GM19023 (cell line): ENCODE measurements around the gene BTRC.

ENCODE experiments used
- ATAC-seq: cut with Tn5 transposase; IDR thresholded peaks from one replicate; pipeline ENCODE4 v1.9.1; 2021; ENCODE audit warnings: mild to moderate bottlenecking, moderate library complexity; ENCODE audit not compliant: unreplicated experiment

BTRC gene

DNA sequence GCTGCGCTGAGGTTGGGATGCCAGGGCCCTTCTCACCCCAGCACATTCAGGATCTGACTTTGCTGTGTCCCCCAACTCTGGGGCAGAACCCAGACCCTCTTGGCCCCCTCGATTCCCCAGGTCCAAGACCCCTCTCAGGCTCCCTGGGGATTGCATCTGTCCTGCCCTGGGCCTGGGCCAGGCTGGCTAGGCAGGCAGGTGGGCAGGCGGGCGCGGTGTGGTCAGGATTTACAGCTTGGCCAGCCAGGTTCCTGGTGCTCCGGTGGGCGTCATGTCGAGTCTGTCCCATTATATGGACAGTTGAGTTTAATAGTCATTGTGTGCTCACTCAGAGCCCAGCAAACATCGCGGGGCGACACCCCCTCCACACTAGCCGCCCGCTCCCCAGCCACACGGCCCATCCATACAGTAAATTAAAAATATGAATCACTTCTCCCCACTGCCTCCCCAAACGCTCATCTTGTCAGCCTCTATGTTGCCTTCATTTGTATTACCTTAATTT is 210.6 kb downstream of the BTRC start:
- ATAC-seq, result no peak

DNA sequence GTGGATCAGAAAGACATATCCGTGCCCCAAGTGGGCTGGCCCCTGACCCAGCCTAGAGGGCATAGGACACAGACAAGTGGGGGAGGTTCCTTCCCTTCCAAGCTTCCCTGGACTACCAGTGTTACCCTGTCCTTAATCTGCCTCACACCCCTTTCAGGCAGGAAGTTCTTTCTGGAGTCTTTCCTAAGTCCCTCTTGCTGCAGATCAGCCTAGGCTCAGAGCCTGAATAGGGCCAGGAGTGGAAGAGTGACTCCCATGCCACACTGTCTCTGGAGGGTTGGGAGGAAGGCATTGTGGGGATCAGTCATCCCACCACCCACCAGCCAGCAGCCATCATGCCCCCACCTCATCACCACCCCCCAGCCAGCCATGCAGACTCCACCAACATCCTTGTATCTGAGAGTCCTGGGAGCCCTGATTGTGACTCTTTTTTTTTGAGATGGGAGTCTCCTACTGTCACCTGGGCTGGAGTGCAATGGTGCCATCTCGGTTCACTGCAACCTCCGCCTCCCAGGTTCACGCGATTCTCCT is 211.5 kb downstream of the BTRC start:
- no peak for ATAC-seq

DNA sequence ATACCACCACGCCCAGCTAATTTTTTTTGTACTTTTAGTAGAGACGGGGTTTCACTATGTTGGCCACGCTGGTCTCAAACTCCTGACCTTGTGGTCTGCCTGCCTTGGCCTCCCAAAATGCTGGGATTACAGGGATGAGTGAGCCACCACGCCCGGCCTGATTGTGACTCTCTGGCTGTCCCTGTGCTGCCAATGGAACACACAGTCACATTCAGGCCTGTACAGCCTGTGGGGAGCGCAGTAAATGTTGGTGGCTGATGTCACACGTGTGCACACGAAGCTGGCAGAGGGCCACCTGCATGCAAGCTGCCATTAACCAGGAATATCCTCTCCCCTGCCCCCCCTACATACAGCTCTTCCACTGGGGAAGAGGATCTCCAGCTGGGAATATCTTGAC is 212.0 kb downstream of the BTRC start:
- no peak for ATAC-seq

DNA sequence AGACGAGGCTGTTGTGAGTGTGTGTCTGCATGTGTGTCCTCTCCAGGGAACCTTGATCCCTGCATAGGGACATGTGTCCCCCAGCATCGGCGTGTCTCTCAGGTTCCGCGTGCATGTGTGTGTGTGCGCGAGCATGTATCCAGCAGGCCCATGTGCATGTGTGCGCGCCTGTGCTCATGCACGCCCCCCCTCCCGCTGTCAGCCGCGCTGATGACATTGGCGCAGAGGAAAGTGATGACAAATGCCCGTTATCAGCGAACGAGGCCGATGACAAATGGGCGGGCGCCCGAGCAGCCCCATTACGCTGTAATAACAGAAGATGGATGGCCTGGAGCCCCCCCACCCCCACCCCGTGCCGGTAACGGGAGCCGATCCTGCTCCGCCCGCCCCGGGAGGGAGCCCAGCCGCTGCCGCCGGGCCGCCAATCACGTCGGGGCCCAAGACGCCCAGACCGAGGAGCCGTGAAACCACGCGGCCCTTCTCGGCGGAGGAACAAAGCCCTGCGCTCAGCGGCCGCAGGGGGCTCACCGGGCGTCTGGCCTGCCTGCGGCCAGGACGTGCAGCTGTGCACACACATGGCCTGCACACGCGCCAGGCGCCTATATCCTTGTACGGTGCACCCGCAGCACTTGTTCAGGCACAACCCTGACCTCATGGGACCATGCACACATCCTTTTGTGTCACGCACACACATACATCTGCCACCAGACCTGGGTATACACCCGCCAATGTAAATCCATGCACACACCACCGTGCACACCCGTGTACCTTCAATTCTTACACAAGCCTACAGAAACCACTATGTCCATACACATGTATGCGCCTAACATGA is 212.6 kb downstream of the BTRC start:
- no peak for ATAC-seq

DNA sequence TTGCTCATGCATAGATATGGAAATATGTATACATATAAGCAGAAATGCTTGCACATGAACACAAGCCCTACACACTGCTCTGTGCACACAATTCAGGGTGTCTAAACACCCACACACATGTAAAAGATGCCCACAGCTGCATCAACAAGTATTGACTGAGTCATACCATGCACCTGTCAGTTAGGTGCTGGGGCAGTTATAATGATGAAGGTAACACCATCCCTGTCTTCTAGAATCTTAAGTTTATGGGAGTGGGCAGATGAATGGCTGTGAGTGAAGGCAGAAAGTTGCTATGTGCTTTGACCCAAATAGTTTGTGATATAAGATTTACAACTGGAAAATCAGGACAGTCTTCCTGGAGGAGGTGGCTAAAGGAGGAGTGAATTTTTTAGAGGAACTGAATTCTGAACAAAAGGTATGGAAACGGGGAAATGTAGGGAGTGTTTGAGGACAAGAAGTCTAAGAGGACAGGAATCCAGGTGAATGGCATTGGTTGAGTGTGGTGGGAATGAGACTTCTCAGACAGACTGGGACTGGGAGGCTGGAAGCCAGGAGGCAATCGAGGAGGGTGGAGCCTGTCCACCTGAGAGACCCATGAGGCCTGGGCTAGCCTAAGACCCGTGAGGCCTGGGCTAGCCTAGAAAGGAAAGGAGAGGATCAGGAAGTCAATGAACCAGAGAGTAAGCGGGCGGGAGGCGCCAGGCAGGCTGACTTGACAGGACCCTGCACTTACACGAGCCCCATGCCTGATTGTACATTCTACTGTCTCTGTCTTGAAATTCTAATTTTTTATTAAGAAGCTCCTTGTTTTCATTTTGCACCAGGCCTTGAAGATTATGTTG is 213.4 kb downstream of the BTRC start:
- no peak for ATAC-seq

DNA sequence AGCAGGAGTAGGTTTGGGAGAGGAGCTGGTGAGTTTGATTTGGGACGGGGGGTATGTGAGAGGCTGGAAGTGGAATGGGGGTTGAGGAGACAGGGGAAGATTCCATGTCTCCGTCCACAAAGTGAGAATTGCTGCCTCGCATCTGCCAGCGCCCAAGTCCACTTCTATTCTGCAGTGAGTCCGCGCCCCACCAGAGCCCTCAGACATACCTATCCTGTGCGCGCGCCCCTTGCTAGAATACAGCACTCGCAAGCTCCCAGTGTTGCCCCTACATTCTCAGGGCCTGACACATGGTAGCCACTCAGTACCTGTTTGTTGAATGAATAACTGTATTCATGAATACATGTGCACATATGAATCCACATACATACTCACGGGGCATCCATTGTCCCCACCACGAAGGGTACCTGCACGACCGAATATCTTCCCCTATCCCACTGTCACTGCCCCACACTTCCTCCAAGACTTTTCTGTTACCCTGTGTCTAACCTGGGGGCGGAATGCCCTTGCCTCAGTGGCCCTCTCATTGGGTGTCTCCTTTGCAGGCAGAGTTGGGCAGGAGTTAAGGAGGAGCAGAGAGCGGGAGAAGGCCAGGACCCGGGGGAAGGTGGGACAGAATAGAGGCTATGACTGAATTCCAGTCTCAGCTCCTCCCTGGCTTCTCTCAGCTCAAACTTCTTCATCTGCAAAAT is 214.2 kb downstream of the BTRC start:
- ATAC-seq, result no peak

DNA sequence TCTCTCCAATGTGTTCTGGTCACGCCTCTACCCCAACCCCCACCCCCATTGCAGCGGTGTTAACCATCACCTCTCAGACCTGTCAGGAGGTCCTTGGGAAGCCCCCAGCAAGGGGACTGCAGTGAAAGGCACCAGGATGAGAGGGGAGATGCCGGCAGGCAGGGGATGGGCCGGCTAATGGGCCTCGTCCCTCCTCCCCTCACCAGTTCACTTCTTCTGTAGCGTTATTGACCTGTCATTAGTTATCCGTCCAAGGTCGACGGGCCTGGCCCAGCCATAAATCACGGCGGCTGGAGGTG is 215.3 kb downstream of the BTRC start:
- no peak for ATAC-seq

DNA sequence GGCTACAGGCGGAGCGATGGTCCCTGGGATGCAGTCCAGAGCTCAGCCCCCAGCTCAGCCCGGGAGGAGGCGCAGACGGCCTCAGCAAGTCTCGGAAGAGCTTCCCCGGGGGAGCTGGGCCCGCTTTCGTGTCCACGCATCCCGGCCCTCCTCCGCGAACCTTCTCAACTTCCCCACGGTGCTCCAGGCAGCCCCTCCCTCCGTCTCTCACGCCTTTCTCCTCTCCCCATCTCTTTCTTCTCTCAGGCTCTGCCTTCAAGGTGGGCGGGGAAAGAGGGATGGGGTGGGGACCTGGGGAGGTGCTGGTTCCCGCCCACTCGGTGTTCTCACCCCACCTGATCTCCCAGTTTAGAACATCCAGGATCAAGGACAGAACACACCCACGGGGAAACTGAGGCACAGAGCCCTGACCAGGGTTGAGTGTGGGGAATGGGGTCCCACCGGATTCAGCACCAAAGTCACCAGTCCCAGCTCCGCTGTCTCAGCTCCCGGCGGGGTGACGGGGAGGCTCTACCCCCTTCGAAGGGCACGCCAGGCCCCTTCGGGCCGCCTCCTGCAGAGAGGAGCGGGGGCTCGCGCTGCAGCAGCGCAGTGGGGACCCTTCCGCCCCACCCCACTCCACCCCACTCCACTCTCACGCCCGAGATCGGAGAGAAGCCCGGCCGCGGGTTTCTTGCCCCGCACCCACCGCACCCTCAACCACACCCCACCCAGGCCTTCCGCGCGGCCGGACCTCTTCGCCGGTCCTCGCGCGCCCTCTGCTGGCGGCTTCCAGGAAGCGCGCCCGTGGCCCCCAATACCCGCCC is 215.9 kb downstream of the BTRC start:
- ATAC-seq, result peak; percentile 68

DNA sequence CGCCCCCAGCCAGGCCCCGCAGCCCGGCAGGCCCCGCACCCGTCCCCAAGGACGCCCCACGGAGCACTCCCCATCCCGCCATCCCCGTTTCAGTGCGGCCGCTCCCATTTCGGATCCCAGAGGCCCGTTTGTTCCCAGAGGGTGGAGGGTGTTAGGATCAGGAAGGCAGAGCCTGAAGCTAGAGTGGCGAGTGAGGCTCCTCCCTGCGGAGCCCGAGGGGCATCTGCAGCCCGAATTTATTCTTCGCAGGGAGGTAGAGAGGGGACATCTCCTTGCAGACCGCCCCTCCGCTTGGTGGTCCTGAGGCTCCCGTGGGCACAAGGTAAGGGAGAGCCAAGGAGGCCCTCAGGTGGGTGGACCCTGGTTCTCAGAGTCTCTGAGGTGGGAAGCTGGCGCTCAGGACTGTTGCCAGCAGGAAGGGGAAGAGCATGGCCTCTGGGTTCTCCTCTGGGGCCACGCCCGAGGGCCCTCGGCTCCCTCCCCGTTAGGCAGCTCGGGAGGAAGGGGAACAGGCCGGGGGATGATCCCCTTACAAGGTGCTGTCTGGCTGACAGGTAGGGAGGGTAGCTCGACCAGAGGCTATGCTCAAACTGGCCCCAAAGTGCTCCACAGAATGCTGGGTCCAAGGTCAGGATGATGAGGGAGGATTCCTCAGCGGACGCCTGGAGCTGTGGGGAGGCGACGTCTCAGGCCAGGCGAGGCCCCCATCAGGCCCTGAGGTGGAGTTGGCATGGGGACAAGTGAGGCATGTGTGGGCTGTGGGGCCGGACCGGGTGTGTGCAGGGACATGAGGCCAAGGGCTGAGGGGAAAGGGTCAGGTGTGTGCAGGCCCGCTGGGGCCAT is 216.7 kb downstream of the BTRC start:
- ATAC-seq, result no peak

DNA sequence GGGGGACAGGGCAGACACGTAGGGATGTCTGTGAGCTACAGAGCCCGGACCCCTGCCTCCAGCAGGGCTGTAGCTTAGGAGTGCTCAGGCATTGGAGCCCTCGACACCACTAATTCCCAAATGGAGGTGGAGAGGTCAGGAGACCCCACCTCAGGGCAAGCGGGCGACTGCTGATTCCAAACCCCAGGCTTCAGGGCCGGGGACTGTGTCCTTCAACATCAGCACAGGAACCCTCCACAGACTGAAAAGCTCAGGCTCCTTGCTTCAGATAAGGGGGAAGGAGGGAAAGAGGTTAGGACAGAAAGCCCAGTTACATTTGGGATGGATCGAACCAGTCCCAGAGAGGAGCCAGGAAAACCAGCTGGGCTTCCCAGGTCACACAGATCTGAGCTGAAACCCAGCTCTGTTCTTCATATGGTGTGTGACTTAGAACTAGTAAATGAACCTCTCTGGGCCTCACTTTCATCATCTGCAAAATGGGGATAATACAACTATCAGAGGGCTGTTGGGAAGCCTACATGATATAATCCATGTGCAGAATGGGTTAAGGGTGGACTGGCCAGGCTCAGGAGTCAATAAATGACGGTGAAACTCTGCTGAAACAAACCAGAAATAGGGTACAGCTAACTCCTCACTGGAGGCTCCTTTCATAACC is 217.4 kb downstream of the BTRC start:
- no peak for ATAC-seq

DNA sequence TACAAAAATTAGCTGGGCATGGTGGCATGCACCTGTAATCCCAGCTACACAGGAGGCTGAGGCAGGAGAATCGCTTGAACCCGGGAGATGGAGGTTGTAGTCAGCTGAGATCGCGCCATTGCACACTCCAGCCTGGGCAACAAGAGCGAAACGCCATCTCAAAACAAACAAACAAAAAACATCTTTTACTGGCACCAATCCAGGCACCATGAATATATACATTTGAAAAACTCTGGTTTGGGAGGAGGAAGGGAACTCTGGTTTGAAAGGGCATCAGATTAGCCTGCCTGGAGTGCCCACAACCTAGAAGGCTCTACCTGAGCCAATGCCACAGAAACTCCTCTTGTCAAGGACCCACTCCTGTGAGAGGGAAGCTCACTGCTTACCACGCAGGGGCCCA is 218.2 kb downstream of the BTRC start:
- no peak for ATAC-seq

DNA sequence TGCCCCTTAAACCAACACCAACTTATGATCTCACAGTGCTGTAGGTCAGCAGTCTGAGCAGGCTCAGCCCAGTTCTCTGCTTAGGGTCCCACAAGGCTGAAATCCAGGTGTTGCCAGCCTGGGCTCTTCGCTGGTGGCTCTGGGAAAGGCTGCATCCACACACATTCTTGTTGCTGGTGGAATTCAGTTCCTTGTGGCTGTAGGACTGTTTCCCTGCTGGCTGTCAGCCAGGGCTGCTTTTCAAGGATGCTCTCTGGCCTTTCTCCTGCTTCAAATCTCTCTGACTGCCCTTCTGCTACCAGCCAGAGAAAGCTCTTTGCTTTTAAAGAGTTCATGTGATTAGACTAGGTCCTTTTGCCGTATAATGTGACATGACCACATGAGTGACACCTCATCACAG is 218.8 kb downstream of the BTRC start:
- no peak for ATAC-seq

DNA sequence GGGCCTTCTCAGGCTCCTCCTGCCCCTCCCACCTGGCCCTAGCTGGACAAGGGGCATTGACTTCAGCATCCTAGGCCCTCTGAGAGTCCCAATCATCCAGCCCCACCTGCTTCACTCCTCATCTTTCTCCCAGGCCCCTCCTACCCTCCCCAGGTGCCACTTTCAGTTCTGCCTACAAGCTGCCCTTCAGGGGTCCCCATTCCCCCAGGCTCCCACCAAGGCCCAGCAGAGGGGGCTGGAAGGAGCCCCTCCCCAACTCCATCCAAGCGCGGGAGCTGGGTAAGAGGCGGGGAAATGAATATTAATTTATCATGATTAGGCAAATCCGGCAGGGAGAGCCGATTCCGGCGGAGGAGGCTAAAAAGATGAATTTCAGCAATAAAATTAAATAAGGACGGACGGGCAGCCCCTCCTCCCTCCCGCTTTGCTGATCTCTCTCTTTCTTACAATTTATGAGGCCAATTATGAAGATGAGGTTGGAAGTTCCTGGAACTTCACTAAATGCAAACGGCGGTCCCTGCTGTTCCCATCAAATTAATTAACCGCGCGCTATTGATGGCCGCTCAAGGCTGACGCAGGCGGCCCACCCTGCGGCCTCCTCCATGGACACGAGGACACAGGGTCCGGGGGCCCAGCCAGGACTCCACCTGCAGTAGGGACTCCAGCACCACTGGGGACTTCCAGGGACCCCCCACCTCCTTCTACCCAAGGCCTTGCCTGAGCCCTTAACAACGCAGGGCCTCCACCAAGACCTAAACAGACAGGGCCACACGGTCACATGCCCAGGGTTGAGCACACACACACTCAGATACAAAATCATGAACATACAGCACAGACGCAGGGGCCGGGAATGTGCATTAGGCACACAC is 220.2 kb downstream of the BTRC start:
- no peak for ATAC-seq

DNA sequence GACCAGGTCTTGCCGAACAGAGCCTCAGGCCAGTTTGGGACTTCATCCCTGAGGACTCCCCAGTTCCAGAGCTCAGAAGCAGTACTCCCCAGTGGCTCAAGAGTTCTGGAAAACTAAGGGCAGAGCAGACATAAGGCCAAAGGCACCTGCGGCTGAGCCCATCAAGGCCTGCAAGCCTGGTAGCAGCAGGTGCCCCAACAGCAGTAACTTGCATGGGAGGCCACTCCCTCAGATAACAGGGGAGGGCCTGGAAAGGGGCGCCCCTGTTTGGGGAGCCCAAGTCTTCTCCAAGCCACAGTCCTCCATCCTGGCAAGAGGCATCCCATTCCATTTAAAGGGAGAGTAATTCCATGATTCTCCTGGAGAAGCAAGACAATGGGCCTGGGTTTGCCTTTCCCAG is 221.1 kb downstream of the BTRC start:
- ATAC-seq, result no peak

DNA sequence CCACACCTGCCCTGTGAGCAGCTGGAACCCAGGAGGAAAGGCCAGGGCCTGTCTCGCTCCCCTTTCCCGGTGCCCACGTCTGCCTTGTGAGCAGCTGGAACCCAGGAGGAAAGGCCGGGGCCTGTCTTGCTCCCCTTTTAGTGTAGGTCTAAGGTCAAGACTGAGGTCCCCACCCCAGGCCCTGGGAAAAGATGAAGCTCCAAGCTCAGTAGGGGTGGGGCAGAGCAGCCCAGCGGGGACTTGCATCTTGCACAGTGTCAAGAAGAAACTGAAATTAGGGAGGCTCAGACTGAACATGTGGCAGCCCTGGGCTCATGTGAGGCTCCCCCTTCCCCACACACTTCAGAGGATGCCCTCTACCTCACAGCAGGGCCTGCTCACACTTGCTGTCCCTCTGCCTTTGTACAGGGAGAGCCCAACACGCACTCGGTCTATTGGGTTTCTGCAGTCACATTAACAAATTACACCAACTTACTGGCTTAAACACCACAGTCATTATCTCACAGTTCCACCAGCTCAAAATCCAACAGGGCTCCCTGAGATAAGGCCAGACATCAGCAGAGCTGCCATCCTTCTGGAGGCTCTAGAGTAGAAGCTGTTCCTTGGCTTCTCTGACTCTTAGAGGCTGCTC is 221.7 kb downstream of the BTRC start:
- ATAC-seq, result no peak

DNA sequence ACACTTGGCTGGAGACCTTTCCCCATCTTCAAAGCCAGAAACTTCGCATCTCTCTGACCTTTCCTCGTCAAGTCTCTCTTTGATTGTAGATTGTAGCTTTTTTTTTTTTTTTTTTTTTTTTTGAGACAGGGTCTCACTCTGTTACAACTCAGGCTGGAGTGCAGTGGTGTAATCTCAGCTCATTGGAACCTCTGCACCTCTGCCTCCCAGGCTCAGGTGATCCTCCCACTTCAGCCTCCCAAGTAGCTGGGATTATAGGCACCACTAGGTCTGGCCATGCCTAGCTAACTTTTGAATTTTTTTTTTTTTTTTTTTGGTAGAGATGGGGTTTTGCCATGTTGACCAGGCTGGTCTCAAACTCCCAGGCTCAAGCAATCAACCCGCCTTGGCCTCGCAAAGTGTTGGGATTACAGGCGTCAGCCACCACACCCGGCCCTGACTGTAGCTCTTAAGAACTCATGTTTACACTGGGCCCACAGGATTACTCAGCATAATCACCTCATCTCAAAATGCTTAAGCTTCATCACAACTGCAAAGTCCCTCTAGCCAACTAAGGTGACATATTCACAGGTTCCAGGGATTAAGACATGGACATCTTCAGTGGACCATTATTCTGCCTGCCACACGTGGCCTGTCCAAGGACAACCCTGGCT is 222.4 kb downstream of the BTRC start:
- ATAC-seq, result no peak
